ENCODE measurements around the gene CAMK1D.

CAMK1D gene

DNA sequence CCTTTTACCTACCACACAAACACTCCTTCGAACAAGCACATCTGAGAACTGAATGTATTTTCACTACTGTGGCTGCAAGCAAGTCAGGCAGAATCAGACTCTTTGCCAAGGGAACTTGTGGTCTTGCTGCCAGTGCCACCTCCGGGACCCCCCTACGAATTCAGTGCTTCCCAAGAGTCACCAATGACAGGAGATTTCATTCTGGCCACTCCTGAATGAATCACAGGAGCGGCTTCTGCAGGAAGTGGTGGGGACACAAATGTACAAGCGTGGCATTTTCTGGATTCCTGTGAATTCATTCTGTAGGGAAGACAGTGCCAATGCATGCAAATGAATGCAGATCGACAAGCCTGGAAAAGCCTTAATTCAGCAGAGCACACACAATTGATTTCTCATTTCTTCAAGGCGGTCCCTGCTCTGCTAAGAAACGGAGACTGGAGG is 161.2 kb downstream of the CAMK1D start:
- H2AFZ ChIP-seq (ENCODE audit: low read depth, low read length): no peak overlapping the region
- H3K4me2 ChIP-seq (ENCODE audit: insufficient read depth, low read length): no peak overlapping the region
- H3K27me3 ChIP-seq (ENCODE audit: insufficient read depth, low read length, poor library complexity): no peaks in the 10 kb centered on the region
- no peaks in the 10 kb centered on the region for H3K4me1 ChIP-seq (ENCODE audit: insufficient read depth, low read length)
- TF ChIP-seq EZH2 (IDR thresholded peaks at IDR 0.05; ENCODE audit: borderline replicate concordance, low read depth, low read length, severe bottlenecking): no peak
- TF ChIP-seq, protein P1, sequence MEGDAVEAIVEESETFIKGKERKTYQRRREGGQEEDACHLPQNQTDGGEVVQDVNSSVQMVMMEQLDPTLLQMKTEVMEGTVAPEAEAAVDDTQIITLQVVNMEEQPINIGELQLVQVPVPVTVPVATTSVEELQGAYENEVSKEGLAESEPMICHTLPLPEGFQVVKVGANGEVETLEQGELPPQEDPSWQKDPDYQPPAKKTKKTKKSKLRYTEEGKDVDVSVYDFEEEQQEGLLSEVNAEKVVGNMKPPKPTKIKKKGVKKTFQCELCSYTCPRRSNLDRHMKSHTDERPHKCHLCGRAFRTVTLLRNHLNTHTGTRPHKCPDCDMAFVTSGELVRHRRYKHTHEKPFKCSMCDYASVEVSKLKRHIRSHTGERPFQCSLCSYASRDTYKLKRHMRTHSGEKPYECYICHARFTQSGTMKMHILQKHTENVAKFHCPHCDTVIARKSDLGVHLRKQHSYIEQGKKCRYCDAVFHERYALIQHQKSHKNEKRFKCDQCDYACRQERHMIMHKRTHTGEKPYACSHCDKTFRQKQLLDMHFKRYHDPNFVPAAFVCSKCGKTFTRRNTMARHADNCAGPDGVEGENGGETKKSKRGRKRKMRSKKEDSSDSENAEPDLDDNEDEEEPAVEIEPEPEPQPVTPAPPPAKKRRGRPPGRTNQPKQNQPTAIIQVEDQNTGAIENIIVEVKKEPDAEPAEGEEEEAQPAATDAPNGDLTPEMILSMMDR (IDR thresholded peaks at IDR 0.05; ENCODE audit: borderline replicate concordance, extremely low read depth, low read length, poor library complexity, severe bottlenecking): no peak
- H3K36me3 ChIP-seq (ENCODE audit: insufficient read depth, low read length): no peaks in the 10 kb centered on the region
- DNase-seq: no peak
- no peaks in the 10 kb centered on the region for H4K20me1 ChIP-seq (ENCODE audit: insufficient read depth, low read length)
- no peak overlapping the region for H3K27ac ChIP-seq (ENCODE audit: low read length)
- H3K79me2 ChIP-seq (ENCODE audit: insufficient read depth, low read length): no peaks in the 10 kb centered on the region
- no peaks in the 10 kb centered on the region for H3K9me3 ChIP-seq (ENCODE audit: insufficient read depth, low read length, severe bottlenecking)
- H3K4me3 ChIP-seq (ENCODE audit: low read depth in 1 of 2, low read length in 2 of 2): no peak overlapping the region
- H3K9ac ChIP-seq (ENCODE audit: low read depth, low read length): no peak overlapping the region
- no peak for ATAC-seq (ENCODE audit: insufficient read depth, low read depth)

GRCh38 chr10:12510984-12511383 is 161.6 kb downstream of the CAMK1D start:
- no peak for DNase-seq
- Histone ChIP-seq H3K4me2 (ENCODE audit: insufficient read depth, low read length) (no peak overlapping the region), H3K27ac (ENCODE audit: low read length) (no peak overlapping the region), H2AFZ (ENCODE audit: low read depth, low read length) (no peak overlapping the region), H3K4me3 (ENCODE audit: low read depth in 1 of 2, low read length in 2 of 2) (no peak overlapping the region), H3K4me1 (ENCODE audit: insufficient read depth, low read length) (no peaks in the 10 kb centered on the region), H3K79me2 (ENCODE audit: insufficient read depth, low read length) (no peaks in the 10 kb centered on the region), H3K36me3 (ENCODE audit: insufficient read depth, low read length) (no peaks in the 10 kb centered on the region), H3K9me3 (ENCODE audit: insufficient read depth, low read length, severe bottlenecking) (no peaks in the 10 kb centered on the region), H3K27me3 (ENCODE audit: insufficient read depth, low read length, poor library complexity) (no peaks in the 10 kb centered on the region), H3K9ac (ENCODE audit: low read depth, low read length) (no peak overlapping the region), H4K20me1 (ENCODE audit: insufficient read depth, low read length) (no peaks in the 10 kb centered on the region)
- TF ChIP-seq, protein P1 (IDR thresholded peaks at IDR 0.05; ENCODE audit: borderline replicate concordance, extremely low read depth, low read length, poor library complexity, severe bottlenecking): no peak
- TF ChIP-seq EZH2 (IDR thresholded peaks at IDR 0.05; ENCODE audit: borderline replicate concordance, low read depth, low read length, severe bottlenecking): no peak
- no peak for ATAC-seq (ENCODE audit: insufficient read depth, low read depth)

DNA sequence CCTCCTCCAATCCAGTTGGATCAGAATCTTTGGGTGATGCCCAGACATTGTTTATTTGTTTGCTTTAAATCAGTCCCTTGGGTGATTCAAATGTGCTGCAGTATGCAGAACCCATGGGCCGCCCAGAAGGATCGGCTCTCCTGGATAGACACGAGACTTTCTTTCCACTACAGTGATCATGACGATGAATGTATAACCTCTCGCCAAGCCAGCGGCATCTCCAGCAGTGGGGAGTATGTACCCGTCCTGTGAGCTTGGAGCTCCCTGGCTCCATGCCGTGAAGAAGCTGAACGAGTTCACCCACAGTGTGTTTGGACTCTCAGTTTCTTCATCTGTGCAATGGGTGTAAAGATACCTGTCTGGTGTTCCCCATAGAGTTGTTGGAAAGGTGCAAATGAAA is 162.3 kb downstream of the CAMK1D start:
- Histone ChIP-seq H3K9me3 (ENCODE audit: insufficient read depth, low read length, severe bottlenecking) (no peaks in the 10 kb centered on the region), H3K79me2 (ENCODE audit: insufficient read depth, low read length) (no peaks in the 10 kb centered on the region), H3K4me2 (ENCODE audit: insufficient read depth, low read length) (no peak overlapping the region), H2AFZ (ENCODE audit: low read depth, low read length) (no peak overlapping the region), H3K36me3 (ENCODE audit: insufficient read depth, low read length) (no peaks in the 10 kb centered on the region), H3K4me1 (ENCODE audit: insufficient read depth, low read length) (no peaks in the 10 kb centered on the region), H4K20me1 (ENCODE audit: insufficient read depth, low read length) (no peaks in the 10 kb centered on the region), H3K4me3 (ENCODE audit: low read depth in 1 of 2, low read length in 2 of 2) (no peak overlapping the region), H3K27ac (ENCODE audit: low read length) (no peak overlapping the region), H3K9ac (ENCODE audit: low read depth, low read length) (no peak overlapping the region), H3K27me3 (ENCODE audit: insufficient read depth, low read length, poor library complexity) (no peaks in the 10 kb centered on the region)
- no peak for ATAC-seq (ENCODE audit: insufficient read depth, low read depth)
- no peak for DNase-seq
- no peak for TF ChIP-seq EZH2 (IDR thresholded peaks at IDR 0.05; ENCODE audit: borderline replicate concordance, low read depth, low read length, severe bottlenecking)
- TF ChIP-seq, protein P1 (IDR thresholded peaks at IDR 0.05; ENCODE audit: borderline replicate concordance, extremely low read depth, low read length, poor library complexity, severe bottlenecking): no peak

All from DND-41 (cell line).